Stomach (tissue), 4 donors: ENCODE results near the gene SNCB.

Experiments
- POLR2A ChIP-seq, 4 donors: fragments of 450-650 bp; IDR thresholded peaks; one replicate each; pipeline ENCODE4 v1.6.1; 2016; ENCODE audit warnings: antibody characterized with exemption in 4 of 4, control low read depth in 2 of 4, mild to moderate bottlenecking in 1 of 4, moderate library complexity in 1 of 4
- POLR2AphosphoS5 ChIP-seq, 3 donors: sonication (generic); formaldehyde crosslinking; IDR thresholded peaks; one replicate each; pipeline ENCODE4 v1.6.1; 2016; ENCODE audit warnings: antibody characterized with exemption in 3 of 3
- TF ChIP-seq, protein P1 (sequence below), 7 experiments: fragments of 450-650 bp in 4 of 7; fragments of 200-600 bp in 3 of 7; sonication (generic) in 3 of 7; IDR thresholded peaks; one replicate each; pipeline ENCODE4 v1.5.1; 2016 to 2019; ENCODE audit warnings: antibody characterized with exemption in 7 of 7, control low read depth in 2 of 7, mild to moderate bottlenecking in 1 of 7

- TF ChIP-seq, protein P1, sequence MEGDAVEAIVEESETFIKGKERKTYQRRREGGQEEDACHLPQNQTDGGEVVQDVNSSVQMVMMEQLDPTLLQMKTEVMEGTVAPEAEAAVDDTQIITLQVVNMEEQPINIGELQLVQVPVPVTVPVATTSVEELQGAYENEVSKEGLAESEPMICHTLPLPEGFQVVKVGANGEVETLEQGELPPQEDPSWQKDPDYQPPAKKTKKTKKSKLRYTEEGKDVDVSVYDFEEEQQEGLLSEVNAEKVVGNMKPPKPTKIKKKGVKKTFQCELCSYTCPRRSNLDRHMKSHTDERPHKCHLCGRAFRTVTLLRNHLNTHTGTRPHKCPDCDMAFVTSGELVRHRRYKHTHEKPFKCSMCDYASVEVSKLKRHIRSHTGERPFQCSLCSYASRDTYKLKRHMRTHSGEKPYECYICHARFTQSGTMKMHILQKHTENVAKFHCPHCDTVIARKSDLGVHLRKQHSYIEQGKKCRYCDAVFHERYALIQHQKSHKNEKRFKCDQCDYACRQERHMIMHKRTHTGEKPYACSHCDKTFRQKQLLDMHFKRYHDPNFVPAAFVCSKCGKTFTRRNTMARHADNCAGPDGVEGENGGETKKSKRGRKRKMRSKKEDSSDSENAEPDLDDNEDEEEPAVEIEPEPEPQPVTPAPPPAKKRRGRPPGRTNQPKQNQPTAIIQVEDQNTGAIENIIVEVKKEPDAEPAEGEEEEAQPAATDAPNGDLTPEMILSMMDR (IDR thresholded peaks at IDR 0.05): peak in 5 of 7 experiments; percentile 77 to 98 (median 94)
- TF ChIP-seq POLR2A (IDR thresholded peaks at IDR 0.05) (no peak), POLR2AphosphoS5 (IDR thresholded peaks at IDR 0.05) (no peak)
Measured at GRCh38 chr5:176660860-176661641, 30.7 kb upstream of the SNCB start.
